Omental fat pad (tissue), 4 donors: ENCODE measurements around the gene CTDSPL. TPM values are rescaled to one million over a fixed set of nuclear protein-coding genes. Genes with fewer than 3 reads are reported as not detected.

Experiments used
- ATAC-seq: fragments of 150-250 bp; one replicate; pipeline ENCODE4 v1.9.1; 2016; ENCODE audit warnings: mild to moderate bottlenecking, moderate library complexity; ENCODE audit not compliant: low FRiP score
- DNase-seq: peaks from one replicate; pipeline ENCODE4 v3.0.0-alpha.2; 2019; ENCODE audit warnings: low spot score
- total RNA-seq, 4 donors: library from RNA; depleted of rRNA; stranded (reverse); fragments of >200 nt; gene quantifications; one replicate each; pipeline ENCODE4 v1.1.0, GENCODE V29; 2016
- TF ChIP-seq, protein P1 (sequence below), 3 donors: fragments of 450-650 bp; IDR thresholded peaks; one replicate each; pipeline ENCODE4 v1.5.1; 2016 to 2017; ENCODE audit warnings: antibody characterized with exemption in 3 of 3, mild to moderate bottlenecking in 3 of 3, moderate library complexity in 2 of 3

The CTDSPL gene
- total RNA-seq, 4 donors from 2014 or later, result 23.9 to 41.8 (median 33.2) TPM

GRCh38 chr3:37820286-37820685 lies 41.4 kb upstream of the CTDSPL start:
- TF ChIP-seq, protein P1, sequence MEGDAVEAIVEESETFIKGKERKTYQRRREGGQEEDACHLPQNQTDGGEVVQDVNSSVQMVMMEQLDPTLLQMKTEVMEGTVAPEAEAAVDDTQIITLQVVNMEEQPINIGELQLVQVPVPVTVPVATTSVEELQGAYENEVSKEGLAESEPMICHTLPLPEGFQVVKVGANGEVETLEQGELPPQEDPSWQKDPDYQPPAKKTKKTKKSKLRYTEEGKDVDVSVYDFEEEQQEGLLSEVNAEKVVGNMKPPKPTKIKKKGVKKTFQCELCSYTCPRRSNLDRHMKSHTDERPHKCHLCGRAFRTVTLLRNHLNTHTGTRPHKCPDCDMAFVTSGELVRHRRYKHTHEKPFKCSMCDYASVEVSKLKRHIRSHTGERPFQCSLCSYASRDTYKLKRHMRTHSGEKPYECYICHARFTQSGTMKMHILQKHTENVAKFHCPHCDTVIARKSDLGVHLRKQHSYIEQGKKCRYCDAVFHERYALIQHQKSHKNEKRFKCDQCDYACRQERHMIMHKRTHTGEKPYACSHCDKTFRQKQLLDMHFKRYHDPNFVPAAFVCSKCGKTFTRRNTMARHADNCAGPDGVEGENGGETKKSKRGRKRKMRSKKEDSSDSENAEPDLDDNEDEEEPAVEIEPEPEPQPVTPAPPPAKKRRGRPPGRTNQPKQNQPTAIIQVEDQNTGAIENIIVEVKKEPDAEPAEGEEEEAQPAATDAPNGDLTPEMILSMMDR (IDR thresholded peaks at IDR 0.05), result no peak
- DNase-seq, result no peak
- ATAC-seq, result no peak

- DNase-seq (no peak), ATAC-seq (peak; percentile 79)
- TF ChIP-seq, protein P1 (IDR thresholded peaks at IDR 0.05), result no peak
Observed at GRCh38 chr3:37823189-37823588, 38.5 kb upstream of the CTDSPL start.

- ATAC-seq (no peak), DNase-seq (no peak)
- TF ChIP-seq, protein P1 (IDR thresholded peaks at IDR 0.05), result no peak
Observed at GRCh38 chr3:37824090-37824953, 37.4 kb upstream of the CTDSPL start.

DNA sequence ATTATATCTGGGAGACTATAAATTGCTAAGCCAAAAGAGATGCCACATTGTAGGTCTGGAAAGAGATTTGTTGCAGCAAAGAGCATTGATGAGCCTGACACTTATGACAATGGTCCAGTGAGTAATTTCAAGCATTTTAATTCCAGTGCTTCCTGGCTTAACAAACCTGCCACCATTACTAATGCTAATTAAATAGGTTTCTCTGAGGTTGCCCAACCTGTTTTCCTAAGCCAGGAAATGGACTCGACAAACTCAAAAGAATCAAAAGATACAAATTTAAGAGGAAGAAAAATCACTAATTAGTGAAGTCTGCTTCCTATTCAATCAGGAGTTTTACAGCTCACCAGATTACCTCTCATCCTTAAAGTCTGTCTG lies 36.7 kb upstream of the CTDSPL start:
- DNase-seq (no peak), ATAC-seq (no peak)
- TF ChIP-seq, protein P1 (IDR thresholded peaks at IDR 0.05), result no peak

- no peak for ATAC-seq
- DNase-seq, result no peak
- TF ChIP-seq, protein P1 (IDR thresholded peaks at IDR 0.05), result no peak
Observed at GRCh38 chr3:37825744-37826400, 35.8 kb upstream of the CTDSPL start.

GRCh38 chr3:37826502-37826901 lies 35.2 kb upstream of the CTDSPL start:
- ATAC-seq (no peak), DNase-seq (no peak)
- TF ChIP-seq, protein P1 (IDR thresholded peaks at IDR 0.05), result no peak
